ENCODE data around the gene ZNF341.

DNA sequence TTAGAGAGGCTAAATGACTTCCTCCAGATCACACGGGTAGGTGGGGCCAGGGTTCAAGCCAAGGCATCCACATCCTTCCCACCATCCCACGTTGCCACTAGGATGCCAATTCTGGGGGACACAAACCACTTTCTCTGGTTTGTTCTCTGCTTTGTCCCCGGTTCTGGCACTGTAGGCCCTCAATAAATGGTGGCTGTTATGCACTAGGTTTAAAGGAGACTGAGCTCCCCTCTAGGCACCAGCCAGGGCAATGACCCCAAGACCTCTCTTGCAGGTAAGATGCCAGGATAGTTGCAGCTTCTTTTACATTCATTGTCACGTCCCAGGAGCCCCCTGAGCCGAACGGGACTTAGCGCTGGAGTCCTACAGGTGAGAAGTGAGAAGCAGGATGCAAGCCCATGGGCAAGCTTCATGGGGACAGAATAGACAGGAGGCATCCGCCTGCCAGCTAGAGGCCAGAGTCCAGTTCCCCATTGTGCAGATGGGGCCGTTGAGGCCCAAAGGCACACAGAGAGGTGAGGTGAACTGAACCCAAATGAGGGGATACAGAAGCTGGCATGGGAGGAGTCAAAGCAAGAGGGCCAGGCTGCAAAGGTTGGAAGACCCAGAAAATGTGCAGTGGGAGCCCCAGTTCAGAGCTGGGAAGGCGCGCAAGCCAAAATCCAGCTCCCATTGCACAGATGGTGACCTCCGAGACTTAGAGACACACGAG lies 12.4 kb upstream of the ZNF341 start:
- TF ChIP-seq, protein P1, sequence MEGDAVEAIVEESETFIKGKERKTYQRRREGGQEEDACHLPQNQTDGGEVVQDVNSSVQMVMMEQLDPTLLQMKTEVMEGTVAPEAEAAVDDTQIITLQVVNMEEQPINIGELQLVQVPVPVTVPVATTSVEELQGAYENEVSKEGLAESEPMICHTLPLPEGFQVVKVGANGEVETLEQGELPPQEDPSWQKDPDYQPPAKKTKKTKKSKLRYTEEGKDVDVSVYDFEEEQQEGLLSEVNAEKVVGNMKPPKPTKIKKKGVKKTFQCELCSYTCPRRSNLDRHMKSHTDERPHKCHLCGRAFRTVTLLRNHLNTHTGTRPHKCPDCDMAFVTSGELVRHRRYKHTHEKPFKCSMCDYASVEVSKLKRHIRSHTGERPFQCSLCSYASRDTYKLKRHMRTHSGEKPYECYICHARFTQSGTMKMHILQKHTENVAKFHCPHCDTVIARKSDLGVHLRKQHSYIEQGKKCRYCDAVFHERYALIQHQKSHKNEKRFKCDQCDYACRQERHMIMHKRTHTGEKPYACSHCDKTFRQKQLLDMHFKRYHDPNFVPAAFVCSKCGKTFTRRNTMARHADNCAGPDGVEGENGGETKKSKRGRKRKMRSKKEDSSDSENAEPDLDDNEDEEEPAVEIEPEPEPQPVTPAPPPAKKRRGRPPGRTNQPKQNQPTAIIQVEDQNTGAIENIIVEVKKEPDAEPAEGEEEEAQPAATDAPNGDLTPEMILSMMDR (IDR thresholded peaks at IDR 0.05; ENCODE audit: poor library complexity, severe bottlenecking): no peak
- TF ChIP-seq EZH2 (IDR thresholded peaks at IDR 0.05; ENCODE audit: borderline replicate concordance, insufficient read depth, low read length, poor library complexity, severe bottlenecking): no peak
- no peak for TF ChIP-seq TAF1 (IDR thresholded peaks at IDR 0.05; ENCODE audit: low read depth)
- TF ChIP-seq SMC3 (conservative IDR thresholded peaks at IDR 0.05; ENCODE audit: poor library complexity): no peak
- TF ChIP-seq REST (IDR thresholded peaks at IDR 0.05; ENCODE audit: borderline replicate concordance): no peak
- no peak for TF ChIP-seq POLR2AphosphoS5 (IDR thresholded peaks at IDR 0.05)
- TF ChIP-seq EP300 (conservative IDR thresholded peaks at IDR 0.05; ENCODE audit: poor library complexity, severe bottlenecking): no peak
- no peak for TF ChIP-seq MXI1 (conservative IDR thresholded peaks at IDR 0.05; ENCODE audit: poor library complexity, severe bottlenecking)

Data from neural cell (in vitro differentiated cells).